SK-MEL-5 (cell line): Measurements from ENCODE around the gene IL36B. TPM values are rescaled to one million over a fixed set of nuclear protein-coding genes. Genes with fewer than 3 reads are reported as not detected.
"Not testable (repeated sequence)": the region's sequence is repeated elsewhere in the genome, so short reads cannot be mapped to it uniquely, and the experiment has no call there.

Source experiments
- DNase-seq: peaks from one replicate; pipeline ENCODE4 v3.0.0-alpha.2; 2016; ENCODE audit warnings: low read depth, low spot score
- in situ Hi-C: cut with HindIII; loops from 2 replicates; pipeline ENCODE4 v1.10.0; 2016; ENCODE audit warnings: low sequenced_read_pairs, high pct_unique_total_duplicates, low pct_unique_long_range_greater_than_20kb
- polyA plus RNA-seq, 2 experiments: library from polyadenylated mRNA; depleted of rRNA; stranded (reverse); fragments of >200 nt; gene quantifications; 2 replicates each; pipeline ENCODE4 v1.2.3, GENCODE V29; 2015
- total RNA-seq: library from RNA; depleted of rRNA; stranded (reverse); fragments of >200 nt; shearing (Covaris generic); gene quantifications from 2 replicates; pipeline ENCODE4 v1.2.3, GENCODE V29; 2014; rRNA removed

The IL36B gene
- not detected in 2 replicates for total RNA-seq
- polyA plus RNA-seq (2015; cell fraction: cytosol; rRNA removed), result not detected in 2 replicates
- polyA plus RNA-seq (2015; cell fraction: nucleus; rRNA removed), result 0.52 TPM in 1 of 2 replicates, not detected in the other

DNA sequence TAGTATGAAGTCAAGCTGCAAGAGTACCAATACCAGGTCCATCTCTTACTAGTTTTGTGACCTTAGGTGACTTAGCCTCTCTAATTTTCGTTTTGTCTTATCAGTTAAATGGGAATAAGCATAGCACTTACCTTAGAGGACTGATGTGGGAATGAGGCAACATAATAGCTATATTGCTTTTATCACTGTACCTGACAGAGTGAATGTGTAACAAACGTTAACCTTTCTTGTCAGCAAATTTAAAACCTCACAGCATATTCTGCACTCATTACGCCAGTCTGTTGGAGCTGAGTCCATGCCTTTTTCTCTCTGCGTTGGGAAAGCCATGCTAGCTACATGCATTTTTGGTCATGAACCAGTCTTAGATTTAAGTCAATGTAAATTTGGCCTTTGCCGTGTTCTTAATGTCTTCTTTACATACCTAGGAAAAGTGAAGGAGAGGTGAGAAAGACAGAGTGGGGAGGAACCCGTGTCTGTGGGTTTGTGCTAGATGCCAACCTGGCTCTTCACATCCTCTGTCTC, at the start of gene IL36B:
Gene IL36B, minus strand, starts transcription at position 472 of the 522 bp plus-strand sequence.
- no peak for DNase-seq
- in situ Hi-C loops, result no loop called here

DNA sequence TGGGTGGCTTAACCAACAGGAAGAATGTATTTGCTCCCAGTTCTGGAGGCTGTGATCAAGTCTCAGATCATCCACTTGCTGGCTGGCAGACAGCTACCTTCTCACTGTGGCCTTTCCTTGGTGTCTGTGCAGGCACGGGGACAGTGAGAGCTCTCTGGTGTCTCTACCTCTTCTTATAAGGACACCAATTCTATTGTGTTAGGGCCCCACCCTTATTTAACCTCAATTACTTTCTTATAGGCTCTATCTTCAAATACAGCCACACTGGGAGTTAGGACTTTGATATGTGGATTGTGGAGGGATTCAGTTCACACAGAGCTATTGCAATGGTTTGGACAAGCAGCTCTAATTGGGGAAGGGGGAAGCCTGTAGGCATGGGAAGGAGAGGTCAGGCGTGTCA, 49.5 kb upstream of the IL36B start:
- in situ Hi-C loops, result no loop called here
- no peak for DNase-seq

DNA sequence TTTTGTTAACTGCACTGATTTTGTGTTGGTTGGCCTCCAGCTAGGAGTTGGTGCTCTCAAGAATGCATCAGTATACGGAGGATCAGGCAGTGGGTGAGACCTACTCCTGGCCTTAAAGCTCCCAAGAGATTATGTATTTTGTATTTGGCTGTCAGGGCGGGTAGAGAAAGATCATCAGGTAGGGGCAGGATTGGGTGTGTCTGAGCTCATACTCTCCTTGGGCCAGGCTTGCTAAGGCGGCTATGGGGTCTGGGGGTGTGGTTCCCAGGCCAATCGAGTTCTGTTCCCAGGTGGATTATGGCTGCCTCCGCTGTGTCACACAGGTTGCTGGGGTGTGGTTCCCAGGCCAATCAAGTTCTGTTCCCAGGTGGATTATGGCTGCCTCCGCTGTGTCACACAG, 45.9 kb upstream of the IL36B start:
- no peak for DNase-seq

DNA sequence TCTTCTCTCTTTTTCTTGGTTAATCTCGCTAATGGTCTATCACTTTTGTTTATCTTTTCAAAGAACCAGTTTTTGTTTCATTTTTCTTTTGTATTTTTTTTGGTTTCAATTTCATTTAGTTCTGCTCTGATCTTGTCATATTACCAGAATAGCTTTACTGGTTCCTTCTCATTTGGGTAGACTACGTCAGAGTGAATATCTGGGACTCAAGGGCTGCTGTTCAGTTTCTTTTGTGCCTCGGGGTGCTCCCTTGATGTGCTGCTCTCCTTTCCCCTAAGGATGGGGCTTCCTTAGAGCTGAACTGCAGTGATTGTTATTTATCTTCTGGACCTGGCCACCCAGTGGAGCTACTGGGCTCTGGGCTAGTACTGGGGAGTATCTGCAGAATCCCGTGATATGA, 45.4 kb upstream of the IL36B start:
- no peak for DNase-seq
- in situ Hi-C loops, result no loop called here

More for the DNA sequence above, 45.9 kb upstream of the IL36B start:
- in situ Hi-C loops, result no loop called here

DNA sequence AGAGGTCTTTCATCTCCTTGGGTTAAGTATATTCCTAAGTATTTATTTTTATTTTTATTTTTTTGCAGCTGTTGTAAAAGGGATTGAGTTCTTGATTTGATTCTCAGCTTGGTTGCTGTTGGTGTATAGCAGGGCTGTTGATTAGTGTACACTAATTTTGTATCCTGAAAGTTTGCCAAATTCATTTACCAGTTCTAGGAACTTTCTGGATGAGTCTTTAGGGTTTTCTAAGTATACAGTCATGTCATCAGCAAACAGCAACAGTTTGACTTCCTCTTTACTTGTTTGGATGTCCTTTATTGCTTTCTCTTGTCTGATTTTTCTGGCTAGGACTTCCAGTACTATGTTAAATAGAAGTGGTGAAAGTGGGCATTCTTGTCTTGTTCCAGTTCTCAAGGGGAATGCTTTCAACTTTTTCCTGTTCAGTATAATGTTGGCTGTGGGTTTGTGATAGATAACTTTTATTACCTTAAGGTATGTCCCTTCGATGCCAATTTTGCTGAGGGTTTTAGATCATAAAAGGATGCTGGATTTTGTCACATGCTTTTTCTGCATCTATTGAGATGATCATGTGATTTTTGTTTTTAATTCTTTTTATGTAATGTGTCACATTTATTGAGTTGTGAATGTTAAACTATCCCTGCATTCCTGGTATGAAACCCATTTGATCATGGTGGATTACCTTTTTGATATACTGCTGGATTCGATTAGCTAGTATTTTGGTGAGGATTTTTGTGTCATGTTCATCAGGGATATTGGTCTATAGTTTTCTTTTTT, 44.4 kb upstream of the IL36B start:
- in situ Hi-C loops, DNase-seq: not testable (repeated sequence)

DNA sequence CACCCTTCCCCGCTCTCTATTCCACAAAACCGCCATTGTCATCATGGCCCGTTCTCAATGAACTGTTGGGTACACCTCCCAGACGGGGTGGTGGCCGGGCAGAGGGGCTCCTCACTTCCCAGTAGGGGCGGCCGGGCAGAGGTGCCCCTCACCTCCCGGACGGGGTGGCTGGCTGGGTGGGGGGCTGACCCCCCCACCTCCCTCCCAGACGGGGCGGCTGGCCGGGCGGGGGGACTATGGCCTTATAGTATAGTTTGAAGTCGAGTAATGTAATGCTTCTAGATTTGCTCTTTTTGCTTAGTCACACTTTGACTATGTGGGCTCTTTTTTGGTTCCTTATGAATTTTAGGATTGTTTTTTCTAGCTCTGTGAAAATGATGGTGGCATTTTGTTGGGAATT, 43.6 kb upstream of the IL36B start:
- in situ Hi-C loops, result not testable (repeated sequence)

DNA sequence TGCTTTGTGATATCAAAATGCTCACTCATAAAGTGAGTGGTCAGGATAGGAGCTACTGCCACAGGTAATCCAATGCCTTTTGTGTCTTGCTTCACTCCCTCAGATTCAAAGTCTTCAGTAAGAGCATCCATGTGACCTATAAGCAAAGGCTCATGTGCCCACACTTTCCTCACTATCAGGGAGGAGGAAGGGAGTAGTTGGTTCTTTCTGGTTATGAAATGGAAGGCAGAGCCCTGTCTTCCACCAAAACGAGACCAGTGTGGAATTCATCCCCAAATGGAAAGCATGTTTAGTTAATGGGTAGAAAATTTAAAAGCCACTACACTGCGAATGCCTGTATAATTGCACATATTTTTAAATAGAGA, 40.9 kb upstream of the IL36B start:
- no peak for DNase-seq
- in situ Hi-C loops, result no loop called here

More for the DNA sequence above, 43.6 kb upstream of the IL36B start:
- not testable (repeated sequence) for DNase-seq

DNA sequence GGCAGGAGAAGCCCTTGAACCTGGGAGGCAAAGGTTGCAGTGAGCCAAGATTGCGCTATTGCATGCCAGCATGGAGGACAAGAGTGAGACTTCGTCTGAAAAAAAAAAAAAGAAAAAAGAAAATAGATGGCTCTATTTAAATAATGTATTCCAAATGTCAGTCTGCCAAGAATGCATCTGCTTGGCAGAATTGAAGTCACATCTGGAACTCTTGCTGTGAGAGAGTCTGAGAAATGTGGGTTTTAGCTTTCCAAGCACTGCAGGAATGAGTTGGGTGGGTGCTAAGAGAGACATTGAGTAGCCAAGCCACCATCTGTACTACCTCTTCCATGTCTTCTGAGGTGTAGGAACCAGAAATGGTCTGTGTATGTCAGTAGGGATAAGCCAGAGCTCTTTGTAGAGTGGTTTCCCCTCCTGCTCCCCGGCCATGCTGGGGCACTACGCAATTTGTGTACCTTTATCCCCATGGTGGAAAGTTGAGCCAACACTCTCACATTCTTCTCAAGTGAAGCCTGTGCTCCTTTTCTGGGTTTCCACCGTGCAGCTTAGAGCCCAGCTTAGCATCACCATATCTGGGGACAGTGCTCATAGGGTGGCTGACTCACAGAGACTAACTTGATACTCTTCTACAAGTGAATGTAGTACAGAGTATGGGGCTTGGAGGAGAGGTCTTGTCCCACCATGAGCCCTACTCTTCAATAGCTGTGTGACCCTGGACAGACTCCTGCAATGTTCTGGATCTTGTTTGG, 40.4 kb upstream of the IL36B start:
- no peak for DNase-seq
- in situ Hi-C loops, result no loop called here

DNA sequence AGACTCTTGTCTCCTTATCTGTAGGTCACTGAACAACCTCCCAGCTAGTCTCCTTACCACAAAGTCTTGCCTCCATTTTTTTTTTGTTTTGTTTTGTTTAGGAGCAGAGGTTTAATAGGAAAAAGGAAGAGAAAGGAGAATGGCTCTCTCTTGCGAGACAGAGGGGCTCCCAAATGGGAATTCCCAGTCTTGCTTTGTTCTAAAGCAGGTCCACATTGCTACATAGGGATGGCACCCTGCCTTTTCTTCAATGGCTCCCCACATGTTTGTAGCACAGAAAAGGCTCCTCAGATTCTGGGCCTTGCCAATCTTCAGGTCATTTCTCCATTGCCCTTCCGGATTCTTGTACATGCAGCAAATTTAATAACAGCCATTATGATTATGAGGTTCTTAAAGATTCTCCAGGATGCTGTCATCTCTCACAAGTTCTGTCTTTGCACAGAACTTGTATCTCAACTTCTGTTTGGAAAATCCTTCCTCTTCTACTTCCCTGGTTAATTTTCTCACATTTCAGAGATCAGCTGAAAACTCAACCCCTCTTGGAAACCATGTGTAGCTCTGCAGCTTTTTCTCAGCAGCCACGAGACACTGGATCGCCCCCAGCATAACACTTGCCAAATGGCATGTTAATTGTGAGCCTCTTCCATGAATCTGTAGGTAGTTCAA, 38.7 kb upstream of the IL36B start:
- no peak for DNase-seq
- in situ Hi-C loops, result no loop called here

DNA sequence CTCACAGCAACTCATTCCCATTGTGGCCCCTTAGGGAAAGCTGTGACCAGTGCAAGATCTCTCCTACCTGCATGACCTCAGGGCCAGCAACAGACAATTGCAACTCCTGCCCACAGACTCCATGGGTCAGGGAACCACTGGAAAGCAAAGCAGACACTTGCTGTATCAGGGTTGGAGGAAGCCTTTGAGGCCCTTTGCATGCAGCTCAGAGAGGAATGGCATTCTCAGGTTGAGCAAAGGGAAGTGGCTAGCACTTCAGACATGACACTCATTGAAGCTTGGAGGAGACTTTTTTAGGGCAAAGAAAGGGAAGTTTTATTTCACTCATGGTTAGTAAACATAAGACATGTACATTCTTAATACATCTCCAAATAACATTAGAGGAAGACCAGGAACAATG, 37.2 kb upstream of the IL36B start:
- in situ Hi-C loops, result no loop called here
- DNase-seq, result no peak

DNA sequence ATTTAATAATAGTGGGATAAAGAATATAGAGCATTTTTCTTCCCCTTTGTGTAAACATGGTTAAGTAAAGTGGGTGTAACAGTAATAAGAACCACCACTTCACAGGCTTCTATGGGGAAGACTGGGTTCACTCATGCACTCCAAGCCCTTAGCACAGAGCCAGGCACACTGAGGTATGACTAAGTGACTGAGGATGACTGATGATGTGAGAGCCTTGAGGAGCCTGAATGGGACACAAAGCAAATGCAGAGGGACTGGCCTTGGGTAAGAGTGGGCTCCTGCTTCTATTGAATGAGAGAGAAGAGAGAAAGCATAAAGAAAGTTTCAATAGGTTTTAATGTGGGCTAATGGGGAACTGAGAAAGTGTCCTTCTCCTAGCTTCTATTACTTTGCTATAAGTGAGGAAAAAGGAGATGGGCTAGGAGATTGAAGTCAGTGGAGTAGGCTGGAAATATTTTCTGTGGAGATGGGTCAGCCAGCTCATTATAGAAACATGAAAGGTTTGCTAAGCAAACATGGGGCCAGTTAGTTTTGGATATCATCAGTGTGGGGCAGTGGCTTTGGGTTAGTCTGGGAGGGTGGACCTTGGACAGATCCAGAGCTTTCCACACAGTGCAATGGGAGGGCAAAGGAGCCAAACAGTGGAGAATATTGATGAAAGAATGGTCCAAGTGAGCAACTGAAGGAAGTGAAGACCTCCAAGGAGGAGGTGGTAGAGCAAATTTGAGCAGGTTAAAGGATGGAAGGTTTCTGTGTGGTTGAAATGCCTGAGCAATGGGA, 35.7 kb upstream of the IL36B start:
- DNase-seq, result no peak
- in situ Hi-C loops, result no loop called here

DNA sequence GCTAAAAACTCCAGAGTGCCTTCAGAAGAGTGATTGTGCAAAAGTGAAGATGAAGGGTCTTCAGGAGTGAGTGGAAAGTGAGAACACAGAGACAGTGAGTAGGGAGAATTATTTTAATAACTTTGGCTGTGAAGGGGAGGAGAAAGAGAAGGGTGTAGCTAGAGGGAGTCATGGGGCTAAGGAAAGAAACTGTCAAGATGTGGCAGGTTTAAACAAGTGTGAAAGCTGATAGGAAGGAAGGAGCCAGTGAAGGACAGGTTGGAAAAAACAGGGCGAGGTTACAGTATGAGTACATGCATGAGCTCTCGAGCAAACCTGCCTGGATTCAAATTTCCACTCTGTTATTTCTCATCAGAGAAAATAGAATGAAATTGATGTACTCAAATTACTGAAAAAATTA, 32.9 kb upstream of the IL36B start:
- no peak for DNase-seq
- in situ Hi-C loops, result no loop called here

DNA sequence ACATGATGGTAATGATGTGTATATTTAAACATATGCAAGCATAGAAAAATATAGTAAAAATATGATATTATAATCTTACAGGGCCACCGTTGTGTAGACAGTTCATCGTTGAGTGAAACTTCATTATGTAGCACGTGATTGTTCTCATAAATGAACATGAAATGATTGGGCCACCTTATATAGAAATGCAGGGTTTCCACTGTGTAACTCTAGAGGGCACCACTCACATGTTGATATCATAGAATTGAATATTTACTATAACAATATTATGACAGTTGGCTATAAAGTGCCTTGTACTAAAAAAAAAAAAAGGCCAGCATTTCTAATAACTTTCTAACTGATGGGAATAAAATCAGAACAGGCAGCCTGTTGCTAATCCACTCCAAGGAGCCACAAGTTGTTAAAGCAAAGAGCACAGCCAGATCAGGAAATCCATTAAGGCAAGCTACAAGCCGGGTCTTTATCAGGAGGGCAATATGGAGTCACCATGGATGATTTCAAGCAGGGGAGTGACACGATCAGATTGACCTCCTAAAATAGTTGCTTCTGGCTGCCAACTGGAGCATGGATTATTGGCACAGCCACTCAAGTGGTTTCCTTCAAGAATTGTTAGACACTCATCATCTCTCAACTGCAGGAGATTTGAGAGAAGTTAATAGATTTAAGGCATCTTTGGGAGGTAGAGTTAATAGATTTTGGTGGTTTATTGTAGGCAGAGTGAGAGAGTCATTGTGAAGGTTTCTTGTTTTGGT, 31.8 kb upstream of the IL36B start:
- in situ Hi-C loops, result no loop called here

DNA sequence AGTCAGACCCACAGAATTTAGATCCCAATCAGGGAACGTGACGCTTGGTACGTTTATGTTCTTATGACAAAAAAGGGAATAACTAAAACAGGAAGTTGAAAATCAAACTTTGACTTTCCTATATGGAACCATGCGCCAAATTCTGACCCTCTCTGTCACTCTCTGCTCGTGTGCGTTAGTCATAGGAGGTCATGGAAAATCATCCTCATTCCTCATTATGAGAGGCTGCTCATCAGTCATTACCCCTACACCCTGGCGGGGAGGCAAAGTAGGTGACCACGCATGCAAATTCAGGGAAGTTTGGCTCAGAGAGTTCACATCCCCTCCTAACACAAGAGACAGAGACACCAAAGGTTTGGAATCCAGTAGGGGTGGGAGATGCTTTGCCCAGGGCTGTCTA, 30.6 kb upstream of the IL36B start:
- no peak for DNase-seq
- in situ Hi-C loops, result no loop called here

More for the DNA sequence above, 31.8 kb upstream of the IL36B start:
- DNase-seq, result peak; percentile 28

DNA sequence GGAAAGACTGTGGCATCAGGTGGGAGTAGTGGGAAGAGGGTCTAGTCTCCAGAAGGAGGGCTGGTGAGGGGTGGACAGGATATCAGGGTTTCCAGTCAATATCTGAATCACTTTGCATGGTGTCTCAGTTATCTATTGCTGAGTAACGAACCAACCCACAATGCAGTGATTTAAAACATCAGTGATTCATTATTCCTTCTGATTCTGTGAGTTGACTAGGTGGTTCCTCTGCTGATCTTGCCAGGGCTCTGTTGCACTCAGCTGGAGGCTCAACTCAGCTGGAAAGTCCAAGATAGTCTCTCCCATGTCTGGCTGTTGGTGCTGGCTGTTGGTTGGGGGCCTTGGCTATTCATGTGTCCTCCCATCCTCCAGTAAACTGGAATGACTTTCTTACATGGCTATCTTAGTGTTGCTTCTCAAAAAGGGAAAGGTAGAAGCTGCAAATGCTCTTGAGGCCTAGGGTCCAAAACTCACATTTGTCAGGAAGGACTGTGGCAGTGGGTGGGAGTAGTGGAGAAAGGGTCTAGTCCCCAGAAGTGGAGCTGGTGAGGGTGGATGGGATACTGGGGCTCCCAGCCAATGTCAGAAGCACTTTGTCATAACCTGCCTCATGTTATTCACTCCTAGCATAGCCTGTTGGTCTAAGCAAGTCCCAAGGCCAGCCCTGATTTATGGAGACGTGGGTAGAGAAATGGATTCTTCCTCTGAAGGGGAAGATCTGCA, 29.0 kb upstream of the IL36B start:
- no peak for DNase-seq
- in situ Hi-C loops, result no loop called here

DNA sequence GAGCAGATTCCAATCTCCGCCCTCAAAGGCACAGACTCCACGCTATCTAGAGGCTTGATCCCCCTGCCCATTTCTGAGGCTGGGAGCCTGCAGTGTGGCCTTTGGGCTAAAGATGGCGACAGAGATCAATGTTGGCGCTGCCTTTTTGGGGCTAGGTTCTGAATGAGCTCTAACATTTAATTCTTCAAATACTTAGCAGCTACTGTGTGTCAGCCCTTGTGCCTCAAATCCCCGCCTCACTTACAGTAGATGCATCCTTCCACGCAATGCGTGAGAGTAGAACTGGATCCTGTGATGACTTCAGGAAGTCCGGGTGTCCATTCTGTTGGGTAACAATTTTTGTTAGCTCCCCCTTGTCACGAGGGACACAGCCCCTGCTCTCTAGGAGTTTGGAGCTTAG, 27.5 kb upstream of the IL36B start:
- peak; percentile 50 for DNase-seq

More for the DNA sequence above, 27.5 kb upstream of the IL36B start:
- in situ Hi-C loops, result no loop called here
